ENCODE measurements around the gene LIAS.

Gene LIAS

GRCh38 chr4:39522068-39522467 lies 63.2 kb downstream of the LIAS start:
- Histone ChIP-seq H3K79me2 (ENCODE audit: insufficient read depth, low read length) (peaks cover 37% of the 10 kb centered on the region), H3K9ac (ENCODE audit: low read depth, low read length, poor library complexity, severe bottlenecking) (no peak overlapping the region), H3K4me3 (ENCODE audit: low read length, poor library complexity, severe bottlenecking) (no peak overlapping the region), H2AFZ (ENCODE audit: low read length) (no peak overlapping the region), H3K27me3 (ENCODE audit: insufficient read depth, low read length, poor library complexity, severe bottlenecking) (no peaks in the 10 kb centered on the region), H3K9me2 (replicated peaks; ENCODE audit: low read depth, low read length) (no peaks in the 10 kb centered on the region), H3F3A (ENCODE audit: low read depth) (no peaks in the 10 kb centered on the region), H3K4me1 (ENCODE audit: insufficient read depth, low read length, poor library complexity, severe bottlenecking) (peaks cover 16% of the 10 kb centered on the region), H3K9me3 (ENCODE audit: insufficient read depth, low read depth, low read length) (no peaks in the 10 kb centered on the region), H4K20me1 (ENCODE audit: insufficient read depth, low read length, poor library complexity, severe bottlenecking) (peaks cover 10% of the 10 kb centered on the region), H3K36me3 (ENCODE audit: insufficient read depth, low read length) (no peaks in the 10 kb centered on the region), H3K4me2 (ENCODE audit: low read depth, low read length, poor library complexity, severe bottlenecking) (peak overlapping the region; percentile 2)
- TF ChIP-seq EZH2phosphoT487 (IDR thresholded peaks at IDR 0.05; ENCODE audit: borderline replicate concordance) (no peak), CTCF (conservative IDR thresholded peaks at IDR 0.05; ENCODE audit: low read length) (no peak)

- Histone ChIP-seq H3K36me3 (ENCODE audit: insufficient read depth, low read length) (no peaks in the 10 kb centered on the region), H3K4me3 (ENCODE audit: low read length, poor library complexity, severe bottlenecking) (no peak overlapping the region), H4K20me1 (ENCODE audit: insufficient read depth, low read length, poor library complexity, severe bottlenecking) (peaks cover 10% of the 10 kb centered on the region), H3K9me2 (replicated peaks; ENCODE audit: low read depth, low read length) (no peaks in the 10 kb centered on the region), H3K4me1 (ENCODE audit: insufficient read depth, low read length, poor library complexity, severe bottlenecking) (peaks cover 26% of the 10 kb centered on the region), H2AFZ (ENCODE audit: low read length) (no peak overlapping the region), H3K27me3 (ENCODE audit: insufficient read depth, low read length, poor library complexity, severe bottlenecking) (no peaks in the 10 kb centered on the region), H3K79me2 (ENCODE audit: insufficient read depth, low read length) (peaks cover 48% of the 10 kb centered on the region), H3K9ac (ENCODE audit: low read depth, low read length, poor library complexity, severe bottlenecking) (no peak overlapping the region), H3K4me2 (ENCODE audit: low read depth, low read length, poor library complexity, severe bottlenecking) (peak overlapping the region; percentile 39), H3F3A (ENCODE audit: low read depth) (no peaks in the 10 kb centered on the region), H3K9me3 (ENCODE audit: insufficient read depth, low read depth, low read length) (no peaks in the 10 kb centered on the region)
- TF ChIP-seq CTCF (conservative IDR thresholded peaks at IDR 0.05; ENCODE audit: low read length) (no peak), EZH2phosphoT487 (IDR thresholded peaks at IDR 0.05; ENCODE audit: borderline replicate concordance) (no peak)
Measured at GRCh38 chr4:39524161-39524957, 65.5 kb downstream of the LIAS start.

- H3K27me3 ChIP-seq (ENCODE audit: insufficient read depth, low read length, poor library complexity, severe bottlenecking), result no peaks in the 10 kb centered on the region
- H3K4me2 ChIP-seq (ENCODE audit: low read depth, low read length, poor library complexity, severe bottlenecking), result peak overlapping the region; percentile 81
- no peaks in the 10 kb centered on the region for H3F3A ChIP-seq (ENCODE audit: low read depth)
- peak overlapping the region; percentile 82 for H3K4me3 ChIP-seq (ENCODE audit: low read length, poor library complexity, severe bottlenecking)
- peaks cover 48% of the 10 kb centered on the region for H3K79me2 ChIP-seq (ENCODE audit: insufficient read depth, low read length)
- no peaks in the 10 kb centered on the region; the same call in 1 of the 2 replicates for H3K9me3 ChIP-seq (ENCODE audit: insufficient read depth, low read depth, low read length)
- H2AFZ ChIP-seq (ENCODE audit: low read length), result peak overlapping the region; percentile 85
- H3K9me2 ChIP-seq (replicated peaks; ENCODE audit: low read depth, low read length), result no peaks in the 10 kb centered on the region
- peaks cover 26% of the 10 kb centered on the region for H3K4me1 ChIP-seq (ENCODE audit: insufficient read depth, low read length, poor library complexity, severe bottlenecking)
- no peak for TF ChIP-seq CTCF (conservative IDR thresholded peaks at IDR 0.05; ENCODE audit: low read length)
- TF ChIP-seq EZH2phosphoT487 (IDR thresholded peaks at IDR 0.05; ENCODE audit: borderline replicate concordance), result no peak
- H3K9ac ChIP-seq (ENCODE audit: low read depth, low read length, poor library complexity, severe bottlenecking), result peak overlapping the region; percentile 79
- peaks cover 10% of the 10 kb centered on the region for H4K20me1 ChIP-seq (ENCODE audit: insufficient read depth, low read length, poor library complexity, severe bottlenecking)
- no peaks in the 10 kb centered on the region for H3K36me3 ChIP-seq (ENCODE audit: insufficient read depth, low read length)
Measured at GRCh38 chr4:39525822-39526690, 67.2 kb downstream of the LIAS start.
